NCI-H345 treated with DMSO at 0.1 percent for 48 hours (cell line): Measurements from ENCODE around the gene MOB4.
A peak's percentile ranks its signal among the peaks of the same experiment; 100 is the strongest.
"Not testable (repeated sequence)": the region's sequence is repeated elsewhere in the genome, so short reads cannot be mapped to it uniquely, and the experiment has no call there.

Source experiments
- DNase-seq: peaks from one replicate; lab custom pipeline; 2025; ENCODE audit not compliant: unreplicated experiment; lab: John Stamatoyannopoulos, UW

Gene MOB4

GRCh38 chr2:197513915-197514314 is 2.0 kb upstream of the MOB4 start:
- DNase-seq, result no peak

GRCh38 chr2:197514754-197515153 is 1.1 kb upstream of the MOB4 start:
- no peak for DNase-seq

- peak; percentile 28 for DNase-seq
Observed at GRCh38 chr2:197515315-197515738, 539 bp upstream of the MOB4 start.

- no peak for DNase-seq
Observed at GRCh38 chr2:197516393-197516761, 511 bp downstream of the MOB4 start.

GRCh38 chr2:197517150-197517549 is 1.3 kb downstream of the MOB4 start:
- DNase-seq, result no peak

- DNase-seq, result no peak
Observed at GRCh38 chr2:197538412-197538811, 22.5 kb downstream of the MOB4 start.

- no peak for DNase-seq
Observed at GRCh38 chr2:197539734-197540133, 23.9 kb downstream of the MOB4 start.

GRCh38 chr2:197543206-197543605 is 27.3 kb downstream of the MOB4 start:
- DNase-seq, result no peak

- no peak for DNase-seq
Observed at GRCh38 chr2:197547163-197547900, 31.5 kb downstream of the MOB4 start.

GRCh38 chr2:197548582-197548981 is 32.7 kb downstream of the MOB4 start:
- DNase-seq, result no peak

- DNase-seq, result not testable (repeated sequence)
Observed at GRCh38 chr2:197551260-197551659, 35.4 kb downstream of the MOB4 start.

GRCh38 chr2:197555467-197555866 is 39.6 kb downstream of the MOB4 start:
- DNase-seq, result no peak

- no peak for DNase-seq
Observed at GRCh38 chr2:197556456-197556855, 40.6 kb downstream of the MOB4 start.

- no peak for DNase-seq
Observed at GRCh38 chr2:197558393-197558792, 42.5 kb downstream of the MOB4 start.

GRCh38 chr2:197559681-197560080 is 43.8 kb downstream of the MOB4 start:
- DNase-seq, result no peak

GRCh38 chr2:197560146-197560665 is 44.3 kb downstream of the MOB4 start:
- DNase-seq, result no peak

GRCh38 chr2:197571627-197572271 is 55.9 kb downstream of the MOB4 start:
- no peak for DNase-seq

- DNase-seq, result no peak
Observed at GRCh38 chr2:197573608-197574007, 57.7 kb downstream of the MOB4 start.

- no peak for DNase-seq
Observed at GRCh38 chr2:197575987-197576386, 60.1 kb downstream of the MOB4 start.

- no peak for DNase-seq
Observed at GRCh38 chr2:197576631-197577030, 60.8 kb downstream of the MOB4 start.

GRCh38 chr2:197577446-197577845 is 61.6 kb downstream of the MOB4 start:
- DNase-seq, result no peak

- not testable (repeated sequence) for DNase-seq
Observed at GRCh38 chr2:197578294-197578693, 62.4 kb downstream of the MOB4 start.
